ENCODE measurements around the gene IDE.

GRCh38 chr10:92430103-92430502 lies 143.8 kb downstream of the IDE start:
- no peak for TF ChIP-seq CTCF (conservative IDR thresholded peaks at IDR 0.05)
- no peak for TF ChIP-seq ZFX (IDR thresholded peaks at IDR 0.05)
